Measurements from ENCODE around the gene RHOD. TPM values are rescaled to one million over a fixed set of nuclear protein-coding genes. Genes with fewer than 3 reads are reported as not detected.

RHOD gene
- polyA plus RNA-seq, 1 donor from 2014 or later = not detected

GRCh38 chr11:67071420-67072284, 15.0 kb downstream of the RHOD start:
- Histone ChIP-seq H3K4me2 (ENCODE audit: low read length) (no peak overlapping the region), H3K9ac (ENCODE audit: low read length) (no peak overlapping the region), H3K79me2 (replicated peaks; ENCODE audit: insufficient read depth, low read length) (no peaks in the 10 kb centered on the region), H3F3A (ENCODE audit: insufficient read depth, low read length, poor library complexity, severe bottlenecking) (no peaks in the 10 kb centered on the region), H3K27ac (ENCODE audit: low read length) (no peak overlapping the region), H2AFZ (ENCODE audit: low read depth, low read length) (no peak overlapping the region), H3K36me3 (ENCODE audit: insufficient read depth, low read length) (no peaks in the 10 kb centered on the region), H3K4me3 (ENCODE audit: low read length) (no peak overlapping the region), H3K9me3 (ENCODE audit: low read length) (no peaks in the 10 kb centered on the region), H3K9me2 (ENCODE audit: insufficient read depth, low read length) (no peaks in the 10 kb centered on the region), H4K20me1 (ENCODE audit: insufficient read depth) (no peaks in the 10 kb centered on the region), H3K27me3 (ENCODE audit: insufficient read depth, low read depth, low read length) (no peaks in the 10 kb centered on the region)
- TF ChIP-seq CTCF (IDR thresholded peaks at IDR 0.05; ENCODE audit: poor library complexity, severe bottlenecking) (peak; percentile 34), TAF1 (IDR thresholded peaks at IDR 0.05; ENCODE audit: low read depth) (no peak)

- no peaks in the 10 kb centered on the region for H3K27me3 ChIP-seq (ENCODE audit: insufficient read depth, low read depth, low read length)
- H3K79me2 ChIP-seq (replicated peaks; ENCODE audit: insufficient read depth, low read length) = no peaks in the 10 kb centered on the region
- H3F3A ChIP-seq (ENCODE audit: insufficient read depth, low read length, poor library complexity, severe bottlenecking) = no peaks in the 10 kb centered on the region
- no peak overlapping the region for H2AFZ ChIP-seq (ENCODE audit: low read depth, low read length)
- H3K27ac ChIP-seq (ENCODE audit: low read length) = no peak overlapping the region
- no peak overlapping the region for H3K4me3 ChIP-seq (ENCODE audit: low read length)
- H4K20me1 ChIP-seq (ENCODE audit: insufficient read depth) = no peaks in the 10 kb centered on the region
- H3K9me2 ChIP-seq (ENCODE audit: insufficient read depth, low read length) = no peaks in the 10 kb centered on the region
- H3K36me3 ChIP-seq (ENCODE audit: insufficient read depth, low read length) = no peaks in the 10 kb centered on the region
- no peak for TF ChIP-seq EZH2 (IDR thresholded peaks at IDR 0.05; ENCODE audit: borderline replicate concordance, insufficient read depth, low read length, poor library complexity, severe bottlenecking)
- no peak for TF ChIP-seq TAF1 (IDR thresholded peaks at IDR 0.05; ENCODE audit: low read depth)
- H3K4me2 ChIP-seq (ENCODE audit: low read length) = no peak overlapping the region
- no peaks in the 10 kb centered on the region for H3K9me3 ChIP-seq (ENCODE audit: low read length)
- no peak overlapping the region for H3K9ac ChIP-seq (ENCODE audit: low read length)
Observed at GRCh38 chr11:67072295-67072694, 15.6 kb downstream of the RHOD start.

GRCh38 chr11:67073908-67074307, 17.3 kb downstream of the RHOD start:
- TF ChIP-seq POLR2AphosphoS5 (IDR thresholded peaks at IDR 0.05) (no peak), CTCF (IDR thresholded peaks at IDR 0.05; ENCODE audit: poor library complexity, severe bottlenecking) (no peak), EP300 (conservative IDR thresholded peaks at IDR 0.05; ENCODE audit: poor library complexity, severe bottlenecking) (no peak), MXI1 (conservative IDR thresholded peaks at IDR 0.05; ENCODE audit: poor library complexity, severe bottlenecking) (no peak), SMC3 (conservative IDR thresholded peaks at IDR 0.05; ENCODE audit: poor library complexity) (no peak)
- no peak overlapping the region for H3K27ac ChIP-seq (ENCODE audit: low read length)

More at GRCh38 chr11:67073908-67074307, 17.3 kb downstream of the RHOD start:
- no peaks in the 10 kb centered on the region for H3K9me3 ChIP-seq (ENCODE audit: low read length)
- no peaks in the 10 kb centered on the region for H4K20me1 ChIP-seq (ENCODE audit: insufficient read depth)
- no peaks in the 10 kb centered on the region for H3F3A ChIP-seq (ENCODE audit: insufficient read depth, low read length, poor library complexity, severe bottlenecking)
- H3K4me2 ChIP-seq (ENCODE audit: low read length) = no peak overlapping the region
- H2AFZ ChIP-seq (ENCODE audit: low read depth, low read length) = no peak overlapping the region
- no peaks in the 10 kb centered on the region for H3K27me3 ChIP-seq (ENCODE audit: insufficient read depth, low read depth, low read length)
- no peak overlapping the region for H3K4me3 ChIP-seq (ENCODE audit: low read length)
- H3K9ac ChIP-seq (ENCODE audit: low read length) = no peak overlapping the region
- H3K36me3 ChIP-seq (ENCODE audit: insufficient read depth, low read length) = no peaks in the 10 kb centered on the region
- H3K9me2 ChIP-seq (ENCODE audit: insufficient read depth, low read length) = no peaks in the 10 kb centered on the region
- H3K79me2 ChIP-seq (replicated peaks; ENCODE audit: insufficient read depth, low read length) = no peaks in the 10 kb centered on the region
